GM19099 (cell line): ENCODE data around the gene HAVCR2.

Experiments
- POLR2A ChIP-seq: IDR thresholded peaks from 3 replicates; pipeline ENCODE4 v1.6.1; 2011; ENCODE audit warnings: low read depth; ENCODE audit not compliant: insufficient read length; ENCODE audit errors: extremely low read depth

HAVCR2 gene

GRCh38 chr5:157115012-157115411 lies 6.2 kb upstream of the HAVCR2 start:
- no peak for TF ChIP-seq POLR2A

- no peak for TF ChIP-seq POLR2A
Measured at GRCh38 chr5:157113002-157113401, 4.2 kb upstream of the HAVCR2 start.

DNA sequence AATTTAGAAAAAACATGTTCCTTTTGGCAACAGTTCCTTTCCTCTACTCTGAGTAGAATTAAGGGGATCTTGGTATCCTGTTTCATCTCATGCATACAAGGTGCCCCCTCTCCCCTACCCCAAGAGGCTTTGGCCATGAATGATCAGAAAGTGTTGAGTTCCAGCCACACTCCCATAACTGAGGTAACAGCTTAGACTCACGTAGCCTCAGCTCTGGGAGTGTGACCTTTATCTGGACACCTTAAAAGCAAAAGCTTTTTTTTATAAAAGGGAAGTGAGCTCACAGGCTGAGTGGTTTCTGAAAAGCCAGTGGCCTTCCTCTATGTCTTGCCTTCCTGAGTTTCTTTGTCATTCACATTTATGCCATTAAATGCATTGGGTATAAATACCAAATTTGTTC lies 900 bp upstream of the HAVCR2 start:
- no peak for TF ChIP-seq POLR2A

DNA sequence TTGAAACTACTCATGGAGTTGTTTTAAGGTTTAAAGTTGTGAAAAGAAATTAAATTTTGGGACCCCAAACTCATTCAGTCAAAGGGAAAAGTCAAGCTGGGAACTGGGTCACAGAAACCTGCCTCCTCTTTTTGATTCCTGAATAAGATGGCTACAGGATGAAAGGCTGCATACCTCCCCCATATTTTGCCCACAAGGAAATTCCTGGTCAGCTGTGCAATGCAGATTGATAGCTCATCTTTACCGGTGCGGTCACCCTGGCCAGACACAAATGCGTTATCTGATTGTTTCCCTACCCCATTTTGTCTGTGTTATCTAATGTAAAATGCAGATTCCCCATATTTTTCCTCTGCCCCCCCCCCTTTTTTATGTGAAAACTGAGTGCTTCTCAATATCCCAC lies 1.3 kb downstream of the HAVCR2 start:
- no peak for TF ChIP-seq POLR2A

- no peak for TF ChIP-seq POLR2A
Measured at GRCh38 chr5:157106630-157107461, 2.0 kb downstream of the HAVCR2 start.

GRCh38 chr5:157100140-157100679 lies 8.6 kb downstream of the HAVCR2 start:
- no peak for TF ChIP-seq POLR2A

DNA sequence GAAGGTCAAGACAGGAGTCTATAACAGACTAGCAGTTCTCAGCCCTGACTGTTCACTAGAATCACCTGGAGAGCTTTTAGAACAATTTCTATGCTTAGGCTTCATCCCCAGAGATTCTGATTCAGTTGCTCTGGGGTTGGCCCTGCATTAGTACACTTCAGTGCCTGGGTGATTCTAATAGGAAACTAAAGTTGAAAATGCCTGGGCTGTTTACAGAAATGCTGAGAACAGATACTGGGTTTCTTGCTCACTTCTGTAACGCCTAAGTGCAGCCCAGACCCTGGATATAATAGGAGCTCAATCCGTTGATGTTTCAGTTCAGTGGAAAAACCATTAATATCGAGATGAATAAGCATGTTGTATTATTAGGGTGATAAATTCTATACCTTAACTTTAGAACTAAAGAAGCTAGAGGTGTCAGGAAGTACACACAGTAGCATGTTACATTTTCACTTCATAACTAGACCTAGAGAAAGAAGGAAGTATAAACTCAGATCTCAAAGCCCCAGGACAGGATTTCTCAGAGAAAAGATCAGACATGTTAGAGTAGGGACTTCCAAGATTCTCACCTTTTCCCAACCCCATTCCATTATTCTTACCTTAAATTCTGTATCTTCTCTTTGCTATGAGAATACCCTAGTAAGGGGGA lies 20.4 kb downstream of the HAVCR2 start:
- no peak for TF ChIP-seq POLR2A

GRCh38 chr5:157086751-157087359 lies 22.0 kb downstream of the HAVCR2 start:
- TF ChIP-seq POLR2A, result no peak

- TF ChIP-seq POLR2A, result no peak
Measured at GRCh38 chr5:157085930-157086329, 22.9 kb downstream of the HAVCR2 start.

DNA sequence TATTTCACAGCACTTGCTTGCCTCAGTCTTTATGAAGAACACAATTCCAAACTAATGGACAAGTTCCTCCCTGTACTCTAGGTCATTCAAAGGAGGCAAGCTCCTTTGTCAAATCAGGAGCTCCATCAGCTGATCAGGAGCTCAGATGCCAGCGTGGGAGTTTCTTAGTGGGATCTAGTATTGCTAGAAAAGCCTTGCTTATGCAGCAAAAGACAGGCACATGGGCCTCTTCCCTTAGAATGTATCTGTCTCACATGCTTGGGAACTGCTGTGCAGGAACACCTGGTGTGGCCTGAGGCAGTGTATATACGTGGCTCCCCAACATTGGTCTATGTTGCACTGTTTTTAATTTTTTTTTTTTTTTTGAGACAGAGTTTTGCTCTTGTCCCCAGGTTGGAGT lies 28.6 kb downstream of the HAVCR2 start:
- TF ChIP-seq POLR2A, result no peak

GRCh38 chr5:157076558-157076957 lies 32.3 kb downstream of the HAVCR2 start:
- TF ChIP-seq POLR2A, result no peak

GRCh38 chr5:157072508-157072907 lies 36.3 kb downstream of the HAVCR2 start:
- TF ChIP-seq POLR2A, result no peak

GRCh38 chr5:157069949-157070348 lies 38.9 kb downstream of the HAVCR2 start:
- TF ChIP-seq POLR2A, result no peak

- TF ChIP-seq POLR2A, result no peak
Measured at GRCh38 chr5:157068785-157069184, 40.1 kb downstream of the HAVCR2 start.

DNA sequence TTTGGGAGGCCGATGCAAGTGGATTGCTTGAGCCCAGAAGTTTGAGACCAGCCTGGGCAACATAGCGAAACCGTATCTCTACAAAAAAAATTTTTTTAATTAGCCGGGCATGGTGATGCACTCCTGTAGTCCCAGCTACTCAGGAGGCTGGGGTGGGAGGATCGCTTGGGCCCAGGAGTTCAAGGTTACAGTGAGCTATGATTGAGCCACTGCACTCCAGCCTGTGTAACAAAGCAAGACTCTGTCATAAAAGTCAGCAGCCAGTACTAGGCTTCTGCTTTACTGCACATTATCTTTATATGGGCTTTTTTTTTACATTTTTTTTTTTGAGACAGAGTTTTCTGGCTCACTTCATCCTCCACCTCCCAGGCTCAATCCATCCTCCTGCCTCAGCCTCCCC lies 40.5 kb downstream of the HAVCR2 start:
- TF ChIP-seq POLR2A, result no peak

DNA sequence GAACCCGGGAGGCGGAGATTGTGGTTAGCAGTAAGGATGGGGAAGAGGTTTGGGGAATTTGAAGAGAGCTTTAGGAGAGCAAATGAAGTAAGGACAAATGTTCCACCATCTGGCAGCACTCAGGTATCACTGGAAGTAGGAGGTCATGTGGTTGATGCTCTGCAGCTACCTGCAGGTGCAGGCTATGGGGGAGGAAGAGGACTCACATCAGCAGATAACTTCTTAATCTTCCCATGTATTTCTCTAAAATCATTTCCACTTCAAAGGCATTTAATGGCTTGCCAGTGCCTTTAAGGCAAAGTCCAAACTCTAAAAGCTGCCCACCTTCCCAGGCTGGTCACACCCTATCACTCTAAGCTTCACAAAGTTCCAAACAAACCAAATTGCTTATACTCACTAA lies 41.8 kb downstream of the HAVCR2 start:
- no peak for TF ChIP-seq POLR2A

GRCh38 chr5:157066080-157066479 lies 42.8 kb downstream of the HAVCR2 start:
- TF ChIP-seq POLR2A, result no peak
